ENCODE measurements around the gene NAA50.

Gene NAA50

GRCh38 chr3:113754494-113755159 lies 8.6 kb upstream of the NAA50 start:
- Histone ChIP-seq H2AFZ (ENCODE audit: low read depth, low read length) (no peak overlapping the region), H3K9me3 (ENCODE audit: low read length) (no peaks in the 10 kb centered on the region), H3K4me3 (ENCODE audit: low read length) (no peak overlapping the region), H3K27me3 (ENCODE audit: insufficient read depth, low read length) (no peaks in the 10 kb centered on the region), H3K4me1 (ENCODE audit: insufficient read depth, low read length) (peaks cover 10% of the 10 kb centered on the region), H3K36me3 (ENCODE audit: insufficient read depth, low read length) (no peaks in the 10 kb centered on the region)

- no peaks in the 10 kb centered on the region for H3K36me3 ChIP-seq (ENCODE audit: insufficient read depth, low read length)
- peaks cover 17% of the 10 kb centered on the region for H3K4me1 ChIP-seq (ENCODE audit: insufficient read depth, low read length)
- no peaks in the 10 kb centered on the region for H3K9me3 ChIP-seq (ENCODE audit: low read length)
- H3K4me3 ChIP-seq (ENCODE audit: low read length): no peak overlapping the region
- no peaks in the 10 kb centered on the region for H3K27me3 ChIP-seq (ENCODE audit: insufficient read depth, low read length)
- no peak overlapping the region for H2AFZ ChIP-seq (ENCODE audit: low read depth, low read length)
Measured at GRCh38 chr3:113753376-113753985, 7.4 kb upstream of the NAA50 start.

- H3K9me3 ChIP-seq (ENCODE audit: low read length): no peaks in the 10 kb centered on the region
- H3K4me3 ChIP-seq (ENCODE audit: low read length): no peak overlapping the region
- no peak overlapping the region for H2AFZ ChIP-seq (ENCODE audit: low read depth, low read length)
- H3K27me3 ChIP-seq (ENCODE audit: insufficient read depth, low read length): no peaks in the 10 kb centered on the region
- H3K36me3 ChIP-seq (ENCODE audit: insufficient read depth, low read length): no peaks in the 10 kb centered on the region
- peaks cover 23% of the 10 kb centered on the region for H3K4me1 ChIP-seq (ENCODE audit: insufficient read depth, low read length)
Measured at GRCh38 chr3:113751141-113751540, 5.1 kb upstream of the NAA50 start.

- peak overlapping the region; percentile 58 for H2AFZ ChIP-seq (ENCODE audit: low read depth, low read length)
- H3K27me3 ChIP-seq (ENCODE audit: insufficient read depth, low read length): no peaks in the 10 kb centered on the region
- H3K36me3 ChIP-seq (ENCODE audit: insufficient read depth, low read length): no peaks in the 10 kb centered on the region
- no peaks in the 10 kb centered on the region for H3K9me3 ChIP-seq (ENCODE audit: low read length)
- H3K4me1 ChIP-seq (ENCODE audit: insufficient read depth, low read length): peaks cover 19% of the 10 kb centered on the region
- peak overlapping the region; percentile 77 for H3K4me3 ChIP-seq (ENCODE audit: low read length)
Measured at GRCh38 chr3:113747283-113748046, 1.4 kb upstream of the NAA50 start.

- H3K9me3 ChIP-seq (ENCODE audit: low read length): no peaks in the 10 kb centered on the region
- no peaks in the 10 kb centered on the region for H3K27me3 ChIP-seq (ENCODE audit: insufficient read depth, low read length)
- peaks cover 19% of the 10 kb centered on the region for H3K4me1 ChIP-seq (ENCODE audit: insufficient read depth, low read length)
- no peaks in the 10 kb centered on the region for H3K36me3 ChIP-seq (ENCODE audit: insufficient read depth, low read length)
- H3K4me3 ChIP-seq (ENCODE audit: low read length): peak within 1 kb of the TSS; percentile 77
- peak within 1 kb of the TSS; percentile 79 for H2AFZ ChIP-seq (ENCODE audit: low read depth, low read length)
Measured at GRCh38 chr3:113746548-113747282, 666 bp upstream of the NAA50 start, which contains the start of gene ATP6V1A. Gene ATP6V1A (plus strand): TSS chr3:113747035. CDS start chr3:113778754, 31,719 bp downstream.

GRCh38 chr3:113744941-113745755 lies 901 bp downstream of the NAA50 start:
- Histone ChIP-seq H3K9me3 (ENCODE audit: low read length) (no peaks in the 10 kb centered on the region), H3K36me3 (ENCODE audit: insufficient read depth, low read length) (no peaks in the 10 kb centered on the region), H2AFZ (ENCODE audit: low read depth, low read length) (peak overlapping the region; percentile 71), H3K4me3 (ENCODE audit: low read length) (peak overlapping the region; percentile 77), H3K27me3 (ENCODE audit: insufficient read depth, low read length) (no peaks in the 10 kb centered on the region), H3K4me1 (ENCODE audit: insufficient read depth, low read length) (peaks cover 19% of the 10 kb centered on the region)

GRCh38 chr3:113743006-113743630 lies 2.9 kb downstream of the NAA50 start:
- Histone ChIP-seq H3K4me1 (ENCODE audit: insufficient read depth, low read length) (peaks cover 9% of the 10 kb centered on the region), H3K9me3 (ENCODE audit: low read length) (no peaks in the 10 kb centered on the region), H3K27me3 (ENCODE audit: insufficient read depth, low read length) (no peaks in the 10 kb centered on the region), H3K36me3 (ENCODE audit: insufficient read depth, low read length) (no peaks in the 10 kb centered on the region), H2AFZ (ENCODE audit: low read depth, low read length) (no peak overlapping the region), H3K4me3 (ENCODE audit: low read length) (no peak overlapping the region)

- Histone ChIP-seq H2AFZ (ENCODE audit: low read depth, low read length) (no peak overlapping the region), H3K36me3 (ENCODE audit: insufficient read depth, low read length) (no peaks in the 10 kb centered on the region), H3K9me3 (ENCODE audit: low read length) (no peaks in the 10 kb centered on the region), H3K4me3 (ENCODE audit: low read length) (no peak overlapping the region), H3K4me1 (ENCODE audit: insufficient read depth, low read length) (peaks cover 12% of the 10 kb centered on the region), H3K27me3 (ENCODE audit: insufficient read depth, low read length) (no peaks in the 10 kb centered on the region)
Measured at GRCh38 chr3:113741620-113742019, 4.4 kb downstream of the NAA50 start.

- no peaks in the 10 kb centered on the region for H3K9me3 ChIP-seq (ENCODE audit: low read length)
- no peak overlapping the region for H2AFZ ChIP-seq (ENCODE audit: low read depth, low read length)
- peaks cover 13% of the 10 kb centered on the region for H3K4me1 ChIP-seq (ENCODE audit: insufficient read depth, low read length)
- H3K36me3 ChIP-seq (ENCODE audit: insufficient read depth, low read length): no peaks in the 10 kb centered on the region
- no peaks in the 10 kb centered on the region for H3K27me3 ChIP-seq (ENCODE audit: insufficient read depth, low read length)
- no peak overlapping the region for H3K4me3 ChIP-seq (ENCODE audit: low read length)
Measured at GRCh38 chr3:113741086-113741485, 5.0 kb downstream of the NAA50 start.

GRCh38 chr3:113736548-113737089 lies 9.4 kb downstream of the NAA50 start:
- peaks cover 3% of the 10 kb centered on the region for H3K36me3 ChIP-seq (ENCODE audit: insufficient read depth, low read length)
- peaks cover 7% of the 10 kb centered on the region for H3K4me1 ChIP-seq (ENCODE audit: insufficient read depth, low read length)
- H2AFZ ChIP-seq (ENCODE audit: low read depth, low read length): no peak overlapping the region
- peaks cover 2% of the 10 kb centered on the region for H3K9me3 ChIP-seq (ENCODE audit: low read length)
- no peak overlapping the region for H3K4me3 ChIP-seq (ENCODE audit: low read length)
- no peaks in the 10 kb centered on the region for H3K27me3 ChIP-seq (ENCODE audit: insufficient read depth, low read length)

GRCh38 chr3:113731694-113732093 lies 14.4 kb downstream of the NAA50 start:
- Histone ChIP-seq H3K4me1 (ENCODE audit: insufficient read depth, low read length) (peaks cover 2% of the 10 kb centered on the region), H3K36me3 (ENCODE audit: insufficient read depth, low read length) (peaks cover 16% of the 10 kb centered on the region), H2AFZ (ENCODE audit: low read depth, low read length) (no peak overlapping the region), H3K9me3 (ENCODE audit: low read length) (peaks cover 2% of the 10 kb centered on the region), H3K27me3 (ENCODE audit: insufficient read depth, low read length) (no peaks in the 10 kb centered on the region), H3K4me3 (ENCODE audit: low read length) (no peak overlapping the region)

GRCh38 chr3:113730550-113730949 lies 15.5 kb downstream of the NAA50 start:
- Histone ChIP-seq H3K27me3 (ENCODE audit: insufficient read depth, low read length) (no peaks in the 10 kb centered on the region), H2AFZ (ENCODE audit: low read depth, low read length) (no peak overlapping the region), H3K36me3 (ENCODE audit: insufficient read depth, low read length) (peaks cover 16% of the 10 kb centered on the region), H3K4me3 (ENCODE audit: low read length) (no peak overlapping the region), H3K9me3 (ENCODE audit: low read length) (peaks cover 2% of the 10 kb centered on the region), H3K4me1 (ENCODE audit: insufficient read depth, low read length) (no peaks in the 10 kb centered on the region)
